Osteoblast (primary cell): ENCODE measurements around the gene SLC25A39. TPM values are rescaled to one million over a fixed set of nuclear protein-coding genes. Genes with fewer than 3 reads are reported as not detected.

Source experiments
- DNase-seq: peaks from one replicate; pipeline ENCODE4 v3.0.0; 2011; ENCODE audit warnings: low spot score, mixed read lengths; ENCODE audit not compliant: insufficient read length; ENCODE audit errors: missing footprints
- H2AFZ ChIP-seq: 2 replicates; pipeline ENCODE4 v1.6.0; 2011; ENCODE audit warnings: mild to moderate bottlenecking, low read length
- H3K27ac ChIP-seq: 2 replicates; pipeline ENCODE4 v1.5.1; 2011; ENCODE audit warnings: mild to moderate bottlenecking, low read depth, low read length, moderate library complexity
- H3K27me3 ChIP-seq: 2 replicates; pipeline ENCODE4 v1.6.0; 2012; ENCODE audit warnings: mild to moderate bottlenecking, control low read depth, inconsistent platforms, low read length, moderate library complexity; ENCODE audit not compliant: insufficient read depth
- H3K36me3 ChIP-seq: 2 replicates; pipeline ENCODE4 v1.5.1; 2011; ENCODE audit warnings: mild to moderate bottlenecking, low read length, control low read depth, moderate library complexity; ENCODE audit not compliant: insufficient read depth
- H3K4me1 ChIP-seq: 2 replicates; pipeline ENCODE4 v1.5.1; 2011; ENCODE audit warnings: mild to moderate bottlenecking, low read length, control low read depth, moderate library complexity; ENCODE audit not compliant: insufficient read depth
- H3K4me2 ChIP-seq: 2 replicates; pipeline ENCODE4 v1.6.0; 2011; ENCODE audit warnings: mild to moderate bottlenecking, low read length; ENCODE audit not compliant: insufficient read depth
- H3K4me3 ChIP-seq: fragments of 200-600 bp; sonication (generic); 3 replicates; pipeline ENCODE4 v1.5.1; 2012; ENCODE audit warnings: mild to moderate bottlenecking, low read length, inconsistent platforms; ENCODE audit not compliant: insufficient read depth
- H3K79me2 ChIP-seq: 2 replicates; pipeline ENCODE4 v1.6.0; 2012; ENCODE audit warnings: mild to moderate bottlenecking, low read length, control low read depth, inconsistent platforms; ENCODE audit not compliant: insufficient read depth
- H3K9me3 ChIP-seq: 2 replicates; pipeline ENCODE4 v1.5.1; 2011; ENCODE audit warnings: low read depth, low read length, control low read depth
- H4K20me1 ChIP-seq: 2 replicates; pipeline ENCODE4 v1.6.0; 2012; ENCODE audit warnings: mild to moderate bottlenecking, low read length, control low read depth; ENCODE audit not compliant: insufficient read depth
- CTCF ChIP-seq: IDR thresholded peaks from 2 replicates; pipeline ENCODE4 v1.5.1; 2011; ENCODE audit warnings: mild to moderate bottlenecking, low read depth, low read length, moderate library complexity; ENCODE audit errors: extremely low read depth
- total RNA-seq: library from RNA; depleted of rRNA; stranded (reverse); fragments of >200 nt; gene quantifications from 2 replicates; pipeline ENCODE4 v1.2.3, GENCODE V29; 2012

SLC25A39 gene
- total RNA-seq, 1 donor: 60.1 TPM

- no peaks in the 10 kb centered on the region for H3K9me3 ChIP-seq
- H3K36me3 ChIP-seq: peaks cover 15% of the 10 kb centered on the region
Observed at GRCh38 chr17:44321246-44322120, 3.1 kb downstream of the SLC25A39 start.

GRCh38 chr17:44320066-44320465 lies 4.6 kb downstream of the SLC25A39 start:
- H4K20me1 ChIP-seq: peaks cover 21% of the 10 kb centered on the region
- peaks cover 15% of the 10 kb centered on the region for H3K36me3 ChIP-seq
- H3K9me3 ChIP-seq: no peaks in the 10 kb centered on the region
- peak; percentile 70 for DNase-seq
- no peak overlapping the region for H2AFZ ChIP-seq
- no peak overlapping the region for H3K4me2 ChIP-seq
- peaks cover 26% of the 10 kb centered on the region for H3K27me3 ChIP-seq
- peaks cover 15% of the 10 kb centered on the region for H3K79me2 ChIP-seq
- TF ChIP-seq CTCF: no peak
- H3K4me3 ChIP-seq: no peak overlapping the region
- no peak overlapping the region for H3K27ac ChIP-seq
- H3K4me1 ChIP-seq: no peaks in the 10 kb centered on the region

More at GRCh38 chr17:44321246-44322120, 3.1 kb downstream of the SLC25A39 start:
- no peak for DNase-seq
- Histone ChIP-seq H3K79me2 (peaks cover 15% of the 10 kb centered on the region), H3K4me1 (peaks cover 5% of the 10 kb centered on the region), H3K4me2 (no peak overlapping the region), H3K27ac (no peak overlapping the region), H2AFZ (no peak overlapping the region), H3K4me3 (no peak overlapping the region), H4K20me1 (peaks cover 19% of the 10 kb centered on the region), H3K27me3 (peaks cover 16% of the 10 kb centered on the region)
- no peak for TF ChIP-seq CTCF

GRCh38 chr17:44318077-44318892 lies 6.3 kb downstream of the SLC25A39 start:
- peaks cover 41% of the 10 kb centered on the region for H3K27me3 ChIP-seq
- no peak overlapping the region for H3K27ac ChIP-seq
- TF ChIP-seq CTCF: no peak
- peaks cover 15% of the 10 kb centered on the region for H4K20me1 ChIP-seq
- no peak overlapping the region for H2AFZ ChIP-seq
- H3K4me1 ChIP-seq: no peaks in the 10 kb centered on the region
- DNase-seq: peak; percentile 72
- no peak overlapping the region for H3K4me2 ChIP-seq
- H3K79me2 ChIP-seq: peaks cover 2% of the 10 kb centered on the region
- peaks cover 15% of the 10 kb centered on the region for H3K36me3 ChIP-seq
- no peak overlapping the region for H3K4me3 ChIP-seq
- no peaks in the 10 kb centered on the region for H3K9me3 ChIP-seq

- Histone ChIP-seq H4K20me1 (peaks cover 14% of the 10 kb centered on the region), H3K9me3 (no peaks in the 10 kb centered on the region), H3K27ac (no peak overlapping the region)
Observed at GRCh38 chr17:44317545-44317944, 7.1 kb downstream of the SLC25A39 start.

More at GRCh38 chr17:44317545-44317944, 7.1 kb downstream of the SLC25A39 start:
- no peak for TF ChIP-seq CTCF
- H3K4me3 ChIP-seq: no peak overlapping the region
- H3K79me2 ChIP-seq: peaks cover 2% of the 10 kb centered on the region
- H3K4me1 ChIP-seq: no peaks in the 10 kb centered on the region
- H3K27me3 ChIP-seq: peaks cover 43% of the 10 kb centered on the region
- peaks cover 15% of the 10 kb centered on the region for H3K36me3 ChIP-seq
- no peak overlapping the region for H3K4me2 ChIP-seq
- H2AFZ ChIP-seq: no peak overlapping the region
- DNase-seq: peak; percentile 80
